OCI-LY1 (cell line): ENCODE results near the gene CXXC1.
"Not testable (repeated sequence)": the region's sequence is repeated elsewhere in the genome, so short reads cannot be mapped to it uniquely, and the experiment has no call there.

Experiments
- H2AFZ ChIP-seq: fragments of 200-600 bp; sonication (generic), shearing (Covaris generic); 2 replicates; pipeline ENCODE4 v1.6.0; 2014; ENCODE audit warnings: antibody characterized with exemption, mild to moderate bottlenecking, low read length
- H3F3A ChIP-seq: fragments of 200-600 bp; sonication (generic), shearing (Covaris generic); 2 replicates; pipeline ENCODE4 v1.6.0; 2014; ENCODE audit warnings: mild to moderate bottlenecking, antibody characterized with exemption, low read length, moderate library complexity; ENCODE audit not compliant: insufficient read depth
- H3K27ac ChIP-seq: fragments of 200-600 bp; sonication (generic); 2 replicates; pipeline ENCODE4 v1.5.1; 2014; ENCODE audit warnings: low read length, mixed run types, mild to moderate bottlenecking, low read depth; ENCODE audit not compliant: poor library complexity, severe bottlenecking
- H3K27me3 ChIP-seq: fragments of 200-600 bp; sonication (generic); 2 replicates; pipeline ENCODE4 v1.6.0; 2014; ENCODE audit warnings: antibody characterized with exemption, mild to moderate bottlenecking, low read length, moderate library complexity; ENCODE audit not compliant: insufficient read depth
- H3K36me3 ChIP-seq: fragments of 200-600 bp; sonication (generic); 2 replicates; pipeline ENCODE4 v1.6.1; 2014; ENCODE audit warnings: mild to moderate bottlenecking, antibody characterized with exemption, low read length, moderate library complexity, mixed read lengths; ENCODE audit not compliant: insufficient read depth
- H3K4me1 ChIP-seq: fragments of 200-600 bp; sonication (generic); 2 replicates; pipeline ENCODE4 v1.5.1; 2014; ENCODE audit warnings: mild to moderate bottlenecking, low read length, moderate library complexity; ENCODE audit not compliant: insufficient read depth, severe bottlenecking
- H3K4me2 ChIP-seq: fragments of 200-600 bp; sonication (generic), shearing (Covaris generic); 2 replicates; pipeline ENCODE4 v1.6.1; 2014; ENCODE audit warnings: low read length
- H3K4me3 ChIP-seq: fragments of 200-600 bp; sonication (generic); 2 replicates; pipeline ENCODE4 v1.5.1; 2014; ENCODE audit warnings: low read length, low read depth, mild to moderate bottlenecking, mixed read lengths; ENCODE audit not compliant: poor library complexity, severe bottlenecking
- H3K79me2 ChIP-seq: fragments of 200-600 bp; shearing (Covaris generic); 2 replicates; pipeline ENCODE4 v1.6.1; 2016; ENCODE audit warnings: mixed run types, low read length, mixed read lengths; ENCODE audit not compliant: insufficient read depth
- H3K9ac ChIP-seq: fragments of 200-600 bp; sonication (generic), shearing (Covaris generic); 2 replicates; pipeline ENCODE4 v1.6.1; 2014; ENCODE audit warnings: mild to moderate bottlenecking, low read length, mixed read lengths
- H3K9me2 ChIP-seq: fragments of 200-600 bp; sonication (generic), shearing (Covaris generic); 2 replicates; pipeline ENCODE4 v1.6.1; 2014; ENCODE audit warnings: low read depth, mild to moderate bottlenecking, low read length, mixed read lengths
- H3K9me3 ChIP-seq: fragments of 200-600 bp; shearing (Covaris generic); 2 replicates; pipeline ENCODE4 v1.6.1; 2014; ENCODE audit warnings: low read length, mixed read lengths
- H4K20me1 ChIP-seq: fragments of 200-600 bp; sonication (generic), shearing (Covaris generic); 2 replicates; pipeline ENCODE4 v1.6.0; 2016; ENCODE audit warnings: mild to moderate bottlenecking, low read length; ENCODE audit not compliant: insufficient read depth
- CTCF ChIP-seq: fragments of 200-600 bp; sonication (generic), shearing (Covaris generic); IDR thresholded peaks from 2 replicates; pipeline ENCODE4 v1.5.1; 2017; ENCODE audit warnings: mild to moderate bottlenecking, antibody characterized with exemption, low read length, moderate library complexity, mixed read lengths
- EZH2 ChIP-seq: fragments of 200-600 bp; sonication (generic), shearing (Covaris generic); IDR thresholded peaks from 2 replicates; pipeline ENCODE4 v1.8.0; 2017; ENCODE audit warnings: borderline replicate concordance, mixed run types, mild to moderate bottlenecking, antibody characterized with exemption, low read length, moderate library complexity, mixed read lengths

CXXC1 gene

GRCh38 chr18:50250935-50251334, 36.6 kb downstream of the CXXC1 start:
- Histone ChIP-seq H3K9ac (no peak overlapping the region), H2AFZ (no peak overlapping the region), H3K9me2 (no peaks in the 10 kb centered on the region), H3K27me3 (no peaks in the 10 kb centered on the region), H3K4me2 (no peak overlapping the region), H3K27ac (no peak overlapping the region), H3K4me1 (no peaks in the 10 kb centered on the region), H3K9me3 (no peaks in the 10 kb centered on the region), H3K4me3 (no peak overlapping the region), H4K20me1 (no peaks in the 10 kb centered on the region), H3K79me2 (no peaks in the 10 kb centered on the region), H3K36me3 (no peaks in the 10 kb centered on the region), H3F3A (no peaks in the 10 kb centered on the region)
- no peak for TF ChIP-seq EZH2
- TF ChIP-seq CTCF, result no peak

- Histone ChIP-seq H3K79me2 (no peaks in the 10 kb centered on the region), H3K9me3 (no peaks in the 10 kb centered on the region), H3K9ac (no peak overlapping the region), H3K4me2 (no peak overlapping the region), H3K9me2 (no peaks in the 10 kb centered on the region), H3F3A (no peaks in the 10 kb centered on the region), H2AFZ (no peak overlapping the region), H3K4me1 (no peaks in the 10 kb centered on the region), H3K36me3 (no peaks in the 10 kb centered on the region), H3K27ac (no peak overlapping the region), H3K27me3 (no peaks in the 10 kb centered on the region), H4K20me1 (no peaks in the 10 kb centered on the region), H3K4me3 (no peak overlapping the region)
- no peak for TF ChIP-seq CTCF
- TF ChIP-seq EZH2, result no peak
These were observed 37.9 kb downstream of the CXXC1 start for GRCh38 chr18:50249576-50249975.

- Histone ChIP-seq H4K20me1 (no peaks in the 10 kb centered on the region), H3K9me2 (no peaks in the 10 kb centered on the region), H3K27ac (no peak overlapping the region), H3K36me3 (no peaks in the 10 kb centered on the region), H3K4me1 (no peaks in the 10 kb centered on the region), H3F3A (no peaks in the 10 kb centered on the region), H3K4me3 (no peak overlapping the region), H3K9ac (no peak overlapping the region), H3K27me3 (no peaks in the 10 kb centered on the region), H3K9me3 (no peaks in the 10 kb centered on the region), H2AFZ (no peak overlapping the region), H3K79me2 (no peaks in the 10 kb centered on the region), H3K4me2 (no peak overlapping the region)
- no peak for TF ChIP-seq CTCF
- TF ChIP-seq EZH2, result no peak
These were observed 39.9 kb downstream of the CXXC1 start for GRCh38 chr18:50247561-50247960.

GRCh38 chr18:50241768-50242167, 45.7 kb downstream of the CXXC1 start:
- not testable (repeated sequence) for H3K79me2 ChIP-seq, H3F3A ChIP-seq, H3K27me3 ChIP-seq, H4K20me1 ChIP-seq, H3K9ac ChIP-seq, H3K4me3 ChIP-seq, H3K36me3 ChIP-seq, H3K9me2 ChIP-seq, H3K27ac ChIP-seq, H3K9me3 ChIP-seq, H2AFZ ChIP-seq, H3K4me2 ChIP-seq, H3K4me1 ChIP-seq
